GM12878 (cell line): Measurements from ENCODE around the gene ACVR1. TPM values are rescaled to one million over a fixed set of nuclear protein-coding genes. Genes with fewer than 3 reads are reported as not detected.

ENCODE experiments used
- polyA plus RNA-seq, 11 experiments: library from polyadenylated mRNA; depleted of rRNA in 4 of 11; unstranded in 6 of 11; stranded (reverse) in 5 of 11; fragments of >200 nt; fragmentation: Nextera tagmentation in 4 of 11; fragmentation: Illumina TruSeq in 1 of 11; extraction: Ambion mirVana in 4 of 11; extraction: Trizol in 1 of 11; gene quantifications; 1 replicate in 1 of 11; 2 replicates in 10 of 11; pipeline versions ENCODE4 v1.2.1 to v1.2.3, GENCODE V29; 2011 to 2016; ENCODE audit warnings: inconsistent platforms in 2 of 11, missing spikeins in 2 of 11, low read depth in 1 of 11
- small RNA-seq: library from RNA; depleted of rRNA; stranded (forward); fragments of <200 nt; gene quantifications from one replicate; pipeline ENCODE3, GENCODE V24; 2014
- total RNA-seq, 4 experiments: library from RNA; depleted of rRNA in 3 of 4; stranded (reverse); fragments of >200 nt in 3 of 4; fragmentation: Illumina TruSeq in 1 of 4; extraction: Trizol in 1 of 4; gene quantifications; 2 replicates each; pipeline versions ENCODE4 v1.2.1 to v1.2.3, GENCODE V29; 2013 to 2021

ACVR1 gene
- total and polyA plus RNA-seq, 10 of the 15 experiments (the other 5 are each of a cell fraction or from before 2014, with no cell fraction given): 0.06 to 0.24 (median 0.14) TPM; not detected in 4

Small RNAs within 50 kb of the gene (small RNA-seq; reads per million reads assigned to genes)
- gene RNU6-436P: not detected

Other genes with a start within 250 kb of the ACVR1 start
- gene ACVR1C, start 247.5 kb downstream of the ACVR1 start, total RNA-seq (2014; rRNA removed): not detected in 2 replicates
- not detected in 2 replicates for gene ACVR1C, start 247.5 kb downstream of the ACVR1 start, total RNA-seq (2014; rRNA removed; fragmentation: Illumina TruSeq; extraction: Trizol)
- gene ACVR1C, start 247.5 kb downstream of the ACVR1 start, total RNA-seq (2021): not detected in 2 replicates
- not detected in 2 replicates for gene ACVR1C, start 247.5 kb downstream of the ACVR1 start, polyA plus RNA-seq (2011; rRNA removed)
- not detected in 2 replicates for gene ACVR1C, start 247.5 kb downstream of the ACVR1 start, polyA plus RNA-seq (2014; fragmentation: Illumina TruSeq; extraction: Trizol)
- not detected for gene ACVR1C, start 247.5 kb downstream of the ACVR1 start, polyA plus RNA-seq (2014; fragmentation: Nextera tagmentation; extraction: Ambion mirVana)
- not detected in 2 replicates for gene ACVR1C, start 247.5 kb downstream of the ACVR1 start, polyA plus RNA-seq (2014; rRNA removed)
- gene ACVR1C, start 247.5 kb downstream of the ACVR1 start, polyA plus RNA-seq (2016; fragmentation: Nextera tagmentation; extraction: Ambion mirVana): not detected
- gene UPP2, start 225.5 kb upstream of the ACVR1 start, total RNA-seq (2014; rRNA removed): not detected in 2 replicates
- not detected in 2 replicates for gene UPP2, start 225.5 kb upstream of the ACVR1 start, total RNA-seq (2014; rRNA removed; fragmentation: Illumina TruSeq; extraction: Trizol)
- not detected in 2 replicates for gene UPP2, start 225.5 kb upstream of the ACVR1 start, total RNA-seq (2021)
- not detected in 2 replicates for gene UPP2, start 225.5 kb upstream of the ACVR1 start, polyA plus RNA-seq (2011; rRNA removed)
- not detected in 2 replicates for gene UPP2, start 225.5 kb upstream of the ACVR1 start, polyA plus RNA-seq (2014; fragmentation: Illumina TruSeq; extraction: Trizol)
- not detected for gene UPP2, start 225.5 kb upstream of the ACVR1 start, polyA plus RNA-seq (2014; fragmentation: Nextera tagmentation; extraction: Ambion mirVana)
- gene UPP2, start 225.5 kb upstream of the ACVR1 start, polyA plus RNA-seq (2014; rRNA removed): not detected in 2 replicates
- gene UPP2, start 225.5 kb upstream of the ACVR1 start, polyA plus RNA-seq (2016; fragmentation: Nextera tagmentation; extraction: Ambion mirVana): not detected